HepG2 (cell line): ENCODE results near the gene CD200.

Source experiments
- SP2 ChIP-seq: sonication (generic); formaldehyde crosslinking; IDR thresholded peaks from 2 replicates; pipeline ENCODE4 v1.5.1; 2020; ENCODE audit warnings: mild to moderate bottlenecking, missing genetic modification reagents
- TF ChIP-seq, protein P1 (sequence below): sonication (generic); formaldehyde crosslinking; IDR thresholded peaks from 2 replicates; pipeline ENCODE4 v1.8.1; 2023; ENCODE audit warnings: mild to moderate bottlenecking, missing genetic modification reagents
- TF ChIP-seq, protein P2 (sequence below): sonication (generic); formaldehyde crosslinking; IDR thresholded peaks from 2 replicates; pipeline ENCODE4 v1.5.0; 2020; ENCODE audit warnings: mild to moderate bottlenecking, missing genetic modification reagents, moderate library complexity

DNA sequence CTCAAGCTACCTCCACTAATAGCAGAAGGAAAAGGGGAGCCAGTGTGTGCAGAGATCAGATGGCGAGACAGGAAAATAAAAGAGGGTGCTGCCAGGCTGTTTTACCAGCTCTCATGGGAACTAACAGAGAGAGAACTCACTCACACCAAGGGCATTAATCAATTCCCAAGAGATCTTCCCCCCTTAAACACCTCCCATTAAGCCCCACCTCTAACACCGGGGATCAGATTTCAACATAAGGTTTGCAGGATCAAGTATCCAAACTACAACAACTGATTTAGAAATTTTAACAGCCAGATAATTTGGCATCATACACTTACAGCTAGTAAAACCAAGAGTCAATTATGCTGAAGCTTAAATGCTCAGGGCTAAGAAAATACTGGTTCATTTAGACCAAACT, 18.9 kb downstream of the CD200 start:
- no peak for TF ChIP-seq SP2 (CRISPR knock-in tag)
- TF ChIP-seq, protein P1, sequence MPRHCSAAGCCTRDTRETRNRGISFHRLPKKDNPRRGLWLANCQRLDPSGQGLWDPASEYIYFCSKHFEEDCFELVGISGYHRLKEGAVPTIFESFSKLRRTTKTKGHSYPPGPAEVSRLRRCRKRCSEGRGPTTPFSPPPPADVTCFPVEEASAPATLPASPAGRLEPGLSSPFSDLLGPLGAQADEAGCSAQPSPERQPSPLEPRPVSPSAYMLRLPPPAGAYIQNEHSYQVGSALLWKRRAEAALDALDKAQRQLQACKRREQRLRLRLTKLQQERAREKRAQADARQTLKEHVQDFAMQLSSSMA (CRISPR knock-in tag) = no peak
- TF ChIP-seq, protein P2, sequence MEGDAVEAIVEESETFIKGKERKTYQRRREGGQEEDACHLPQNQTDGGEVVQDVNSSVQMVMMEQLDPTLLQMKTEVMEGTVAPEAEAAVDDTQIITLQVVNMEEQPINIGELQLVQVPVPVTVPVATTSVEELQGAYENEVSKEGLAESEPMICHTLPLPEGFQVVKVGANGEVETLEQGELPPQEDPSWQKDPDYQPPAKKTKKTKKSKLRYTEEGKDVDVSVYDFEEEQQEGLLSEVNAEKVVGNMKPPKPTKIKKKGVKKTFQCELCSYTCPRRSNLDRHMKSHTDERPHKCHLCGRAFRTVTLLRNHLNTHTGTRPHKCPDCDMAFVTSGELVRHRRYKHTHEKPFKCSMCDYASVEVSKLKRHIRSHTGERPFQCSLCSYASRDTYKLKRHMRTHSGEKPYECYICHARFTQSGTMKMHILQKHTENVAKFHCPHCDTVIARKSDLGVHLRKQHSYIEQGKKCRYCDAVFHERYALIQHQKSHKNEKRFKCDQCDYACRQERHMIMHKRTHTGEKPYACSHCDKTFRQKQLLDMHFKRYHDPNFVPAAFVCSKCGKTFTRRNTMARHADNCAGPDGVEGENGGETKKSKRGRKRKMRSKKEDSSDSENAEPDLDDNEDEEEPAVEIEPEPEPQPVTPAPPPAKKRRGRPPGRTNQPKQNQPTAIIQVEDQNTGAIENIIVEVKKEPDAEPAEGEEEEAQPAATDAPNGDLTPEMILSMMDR (CRISPR knock-in tag) = no peak
